Mammary microvascular endothelial cell (primary cell): ENCODE data around the gene CCDC196. TPM values are rescaled to one million over a fixed set of nuclear protein-coding genes. Genes with fewer than 3 reads are reported as not detected.

Experiments used
- total RNA-seq: library from RNA; depleted of rRNA; stranded (reverse); fragments of >200 nt; gene quantifications from 2 replicates; pipeline ENCODE4 v1.2.3, GENCODE V29; 2015

The CCDC196 gene, protein sequence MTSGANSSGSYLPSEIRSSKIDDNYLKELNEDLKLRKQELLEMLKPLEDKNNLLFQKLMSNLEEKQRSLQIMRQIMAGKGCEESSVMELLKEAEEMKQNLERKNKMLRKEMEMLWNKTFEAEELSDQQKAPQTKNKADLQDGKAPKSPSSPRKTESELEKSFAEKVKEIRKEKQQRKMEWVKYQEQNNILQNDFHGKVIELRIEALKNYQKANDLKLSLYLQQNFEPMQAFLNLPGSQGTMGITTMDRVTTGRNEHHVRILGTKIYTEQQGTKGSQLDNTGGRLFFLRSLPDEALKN
- total RNA-seq = not detected in 2 replicates

DNA sequence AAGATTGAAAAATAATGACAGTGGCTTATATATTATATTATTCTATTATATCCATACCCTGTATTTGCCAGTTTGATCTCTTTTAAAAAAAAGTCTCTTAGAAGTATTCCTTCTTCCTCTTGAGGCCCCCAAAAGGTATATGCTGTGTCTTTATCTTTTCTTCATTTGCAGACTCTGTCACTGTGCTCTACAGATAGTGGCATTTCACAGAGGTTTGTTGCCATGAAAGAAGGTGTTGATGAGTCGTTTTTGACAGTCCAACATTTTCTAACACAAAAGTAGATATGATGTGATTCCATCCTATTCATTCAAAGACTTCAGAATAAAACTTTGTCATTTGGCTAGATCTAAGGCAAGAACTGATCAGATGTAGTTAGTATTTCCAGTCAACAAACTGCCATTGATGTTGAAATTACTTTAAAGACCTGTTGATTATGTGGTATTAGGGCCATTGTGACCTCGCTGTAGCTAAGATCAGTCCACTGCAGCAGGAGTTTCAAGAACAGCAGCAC is at the start of gene CCDC196:
CCDC196 (plus strand) TSS at position 462 of the 512 bp plus-strand sequence. CDS start 132 bp downstream, outside the sequence.

DNA sequence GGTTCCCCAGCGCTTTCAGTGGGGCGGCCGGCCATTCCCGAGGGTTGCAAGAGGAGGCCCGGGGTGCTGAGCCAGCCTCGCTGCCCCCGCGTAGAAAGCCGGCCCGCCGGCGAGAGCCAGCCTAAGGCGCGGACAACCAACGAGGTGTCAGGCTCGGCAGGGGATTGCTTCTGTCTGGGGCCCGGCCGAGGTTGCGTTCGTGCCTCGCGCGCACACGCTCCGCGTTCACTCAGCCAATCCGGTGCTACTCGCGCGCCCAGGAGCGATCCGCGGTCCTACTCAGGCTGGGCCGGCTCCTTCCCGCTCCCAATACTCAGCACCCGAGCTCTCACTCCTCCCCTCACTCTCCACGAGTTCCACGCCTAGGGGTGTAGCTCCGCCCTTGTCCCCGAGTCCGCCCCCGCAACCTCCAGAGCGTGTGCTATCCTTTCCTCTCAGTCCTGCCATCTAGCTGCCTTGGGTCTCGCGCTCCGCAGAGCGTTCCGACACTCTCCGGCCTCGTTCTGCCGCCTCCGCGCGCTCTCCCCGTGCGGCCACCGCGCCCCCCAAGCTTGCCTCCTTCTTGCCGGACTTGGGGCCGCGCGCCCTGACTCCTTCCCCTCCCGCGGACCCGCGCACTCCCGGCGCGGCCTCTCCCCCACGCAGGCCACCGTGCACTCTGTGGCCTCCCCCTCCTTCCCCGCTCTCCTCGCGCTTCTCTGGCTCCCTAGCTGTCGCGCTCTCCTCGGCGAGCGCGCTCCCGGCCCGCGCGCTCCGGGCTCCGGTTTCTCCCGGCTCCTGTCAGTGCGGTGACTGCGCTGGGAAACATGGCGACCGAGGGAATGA is 21.8 kb downstream of the CCDC196 start, which contains the start of gene GPHN:
GPHN (plus strand) TSS at position 426 of the 825 bp plus-strand sequence.

Other genes with a start within 250 kb of the CCDC196 start
- gene GPHN, start 21.8 kb downstream of the CCDC196 start, total RNA-seq = 8.8 and 20.9 TPM in 2 replicates